HCT116 (cell line): Measurements from ENCODE around the gene PIBF1.

Experiments
- CTCF ChIP-seq, 3 experiments: fragments of 200-600 bp in 1 of 3; sonication (generic) in 1 of 3; IDR thresholded peaks in 2 of 3; conservative IDR thresholded peaks in 1 of 3; 2 replicates each; pipeline ENCODE4 v1.5.1; 2012 to 2017; ENCODE audit warnings: low read depth in 2 of 3, low read length in 2 of 3, antibody characterized with exemption in 1 of 3, borderline replicate concordance in 1 of 3, control low read depth in 1 of 3, mild to moderate bottlenecking in 1 of 3, mixed read lengths in 1 of 3, mixed run types in 1 of 3, moderate library complexity in 1 of 3; ENCODE audit not compliant: insufficient read depth in 1 of 3
- POLR2A ChIP-seq: IDR thresholded peaks from 2 replicates; pipeline ENCODE4 v1.7.0; 2011; ENCODE audit warnings: borderline replicate concordance; ENCODE audit not compliant: insufficient read depth, insufficient read length; ENCODE audit errors: extremely low read depth
- TCF7L2 ChIP-seq: IDR thresholded peaks from 2 replicates; pipeline ENCODE4 v1.7.0; 2011; ENCODE audit warnings: borderline replicate concordance, inconsistent platforms; ENCODE audit not compliant: insufficient read depth, insufficient read length; ENCODE audit errors: extremely low read depth

- TF ChIP-seq POLR2A (no peak), CTCF (IDR thresholded peaks at IDR 0.05 in 2 of 3, conservative IDR thresholded peaks at IDR 0.05 in 1 of 3; ENCODE audit: borderline replicate concordance in 1 of 3, insufficient read depth in 1 of 3, low read depth in 2 of 3, low read length in 2 of 3) (no peak), TCF7L2 (no peak)
Observed at GRCh38 chr13:72920097-72920496, 138.2 kb downstream of the PIBF1 start.
